Fibroblast of skin of right quadriceps (primary cell): Measurements from ENCODE around the gene HERC4.

Source experiments
- DNase-seq: peaks from one replicate; pipeline ENCODE4 v3.0.0-alpha.2; 2013

Gene HERC4

GRCh38 chr10:67875340-67876238 lies 199.5 kb downstream of the HERC4 start:
- no peak for DNase-seq
